GM12865 (cell line): ENCODE data around the gene TLL1.

Source experiments
- DNase-seq: peaks from one replicate; pipeline ENCODE4 v3.0.0; 2010; ENCODE audit warnings: low read depth
- H3K4me3 ChIP-seq: 2 replicates; pipeline ENCODE4 v1.5.1; 2011; ENCODE audit warnings: mild to moderate bottlenecking, low read depth, low read length, control low read depth
- CTCF ChIP-seq: IDR thresholded peaks from 2 replicates; pipeline ENCODE4 v1.5.1; 2011; ENCODE audit warnings: low read length, control low read depth, low read depth, inconsistent platforms; ENCODE audit not compliant: insufficient read depth; ENCODE audit errors: missing control alignments

Gene TLL1

GRCh38 chr4:166143227-166143626 lies 270.2 kb downstream of the TLL1 start:
- no peak overlapping the region for H3K4me3 ChIP-seq
- no peak for TF ChIP-seq CTCF
- peak; percentile 60 for DNase-seq

GRCh38 chr4:166144607-166145006 lies 271.6 kb downstream of the TLL1 start:
- DNase-seq: no peak
- no peak for TF ChIP-seq CTCF
- H3K4me3 ChIP-seq: no peak overlapping the region

- H3K4me3 ChIP-seq: no peak overlapping the region
- TF ChIP-seq CTCF: no peak
- no peak for DNase-seq
Observed at GRCh38 chr4:166146806-166147540, 273.9 kb downstream of the TLL1 start.
